Measurements from ENCODE around the gene PKNOX1. TPM values are rescaled to one million over a fixed set of nuclear protein-coding genes. Genes with fewer than 3 reads are reported as not detected.

Gene PKNOX1
- total and polyA plus RNA-seq, 9 of the 15 experiments (the other 6 are each of a cell fraction or from before 2014, with no cell fraction given): 8.8 to 25.9 (median 13.2) TPM

GRCh38 chr21:42929969-42930368 is 44.4 kb upstream of the PKNOX1 start (continued):
- TF ChIP-seq ZC3H8 (IDR thresholded peaks at IDR 0.05): no peak
- no peak for TF ChIP-seq ILK (tag; IDR thresholded peaks at IDR 0.05; ENCODE audit: borderline replicate concordance, low read depth)
- TF ChIP-seq PHB2 (IDR thresholded peaks at IDR 0.05; ENCODE audit: low read depth): no peak
- no peak for TF ChIP-seq HNRNPLL (IDR thresholded peaks at IDR 0.05; ENCODE audit: low read depth, low read length, poor library complexity, severe bottlenecking)
- no peak for TF ChIP-seq CCAR2 (IDR thresholded peaks at IDR 0.05; ENCODE audit: low read depth, low read length)
- no peak for TF ChIP-seq RFX1 (IDR thresholded peaks at IDR 0.05)
- no peak for TF ChIP-seq ZNF583 (CRISPR knock-in tag; IDR thresholded peaks at IDR 0.05)
- no peak for TF ChIP-seq DEAF1 (CRISPR knock-in tag; IDR thresholded peaks at IDR 0.05)
- peak; percentile 42 for TF ChIP-seq FOXM1 (IDR thresholded peaks at IDR 0.05; ENCODE audit: low read depth)
- TF ChIP-seq FOXM1 (CRISPR knock-in tag; IDR thresholded peaks at IDR 0.05; ENCODE audit: low read depth): no peak
- TF ChIP-seq ZNF134 (CRISPR knock-in tag; conservative IDR thresholded peaks at IDR 0.05): no peak
- peak in 1 of 2 experiments; percentile 86; a peak in 3 of 4 replicates for TF ChIP-seq RCOR1 (IDR thresholded peaks at IDR 0.05; ENCODE audit: borderline replicate concordance in 1 of 2, low read depth in 2 of 2, low read length in 2 of 2)
- peak; percentile 46; the same call in 1 of the 2 replicates for TF ChIP-seq POLR2AphosphoS5 (IDR thresholded peaks at IDR 0.05; ENCODE audit: control insufficient read depth, insufficient read depth, low read depth, low read length)
- peak; percentile 35; the same call in 1 of the 2 replicates for TF ChIP-seq JUND (IDR thresholded peaks at IDR 0.05; ENCODE audit: borderline replicate concordance, low read depth, low read length)
- no peak; the same call in 2 of the 3 replicates for TF ChIP-seq JUND (tag; IDR thresholded peaks at IDR 0.05; ENCODE audit: borderline replicate concordance, low read depth, low read length)
- TF ChIP-seq ERF (CRISPR knock-in tag; IDR thresholded peaks at IDR 0.05): no peak
- TF ChIP-seq, protein P1, sequence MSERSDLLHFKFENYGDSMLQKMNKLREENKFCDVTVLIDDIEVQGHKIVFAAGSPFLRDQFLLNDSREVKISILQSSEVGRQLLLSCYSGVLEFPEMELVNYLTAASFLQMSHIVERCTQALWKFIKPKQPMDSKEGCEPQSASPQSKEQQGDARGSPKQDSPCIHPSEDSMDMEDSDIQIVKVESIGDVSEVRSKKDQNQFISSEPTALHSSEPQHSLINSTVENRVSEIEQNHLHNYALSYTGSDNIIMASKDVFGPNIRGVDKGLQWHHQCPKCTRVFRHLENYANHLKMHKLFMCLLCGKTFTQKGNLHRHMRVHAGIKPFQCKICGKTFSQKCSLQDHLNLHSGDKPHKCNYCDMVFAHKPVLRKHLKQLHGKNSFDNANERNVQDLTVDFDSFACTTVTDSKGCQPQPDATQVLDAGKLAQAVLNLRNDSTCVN (CRISPR knock-in tag; IDR thresholded peaks at IDR 0.05): no peak
- no peak for TF ChIP-seq HNRNPUL1 (IDR thresholded peaks at IDR 0.05; ENCODE audit: low read length)
- 0 out of 2 replicates have a peak, but pooled peaks have one; percentile 1 for TF ChIP-seq SMAD4 (CRISPR knock-in tag; conservative IDR thresholded peaks at IDR 0.05)
- TF ChIP-seq ZNF232 (CRISPR knock-in tag; IDR thresholded peaks at IDR 0.05): no peak
- no peak for TF ChIP-seq TRIM28 (IDR thresholded peaks at IDR 0.05)
- TF ChIP-seq, protein P2, sequence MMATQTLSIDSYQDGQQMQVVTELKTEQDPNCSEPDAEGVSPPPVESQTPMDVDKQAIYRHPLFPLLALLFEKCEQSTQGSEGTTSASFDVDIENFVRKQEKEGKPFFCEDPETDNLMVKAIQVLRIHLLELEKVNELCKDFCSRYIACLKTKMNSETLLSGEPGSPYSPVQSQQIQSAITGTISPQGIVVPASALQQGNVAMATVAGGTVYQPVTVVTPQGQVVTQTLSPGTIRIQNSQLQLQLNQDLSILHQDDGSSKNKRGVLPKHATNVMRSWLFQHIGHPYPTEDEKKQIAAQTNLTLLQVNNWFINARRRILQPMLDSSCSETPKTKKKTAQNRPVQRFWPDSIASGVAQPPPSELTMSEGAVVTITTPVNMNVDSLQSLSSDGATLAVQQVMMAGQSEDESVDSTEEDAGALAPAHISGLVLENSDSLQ (IDR thresholded peaks at IDR 0.05): peak; percentile 92
- TF ChIP-seq THAP12 (CRISPR knock-in tag; IDR thresholded peaks at IDR 0.05): no peak
- no peak for TF ChIP-seq ZNF780A (CRISPR knock-in tag; IDR thresholded peaks at IDR 0.05)
- TF ChIP-seq STAT5B (CRISPR knock-in tag; IDR thresholded peaks at IDR 0.05): no peak
- no peak for TF ChIP-seq FOXJ3 (CRISPR knock-in tag; IDR thresholded peaks at IDR 0.05)

Data from K562 (cell line).